Caco-2 (cell line): Measurements from ENCODE around the gene ADD1. TPM values are rescaled to one million over a fixed set of nuclear protein-coding genes. Genes with fewer than 3 reads are reported as not detected.

Source experiments
- BruUV-seq: library from RNA; stranded (reverse); fragments of 400-500 nt; replicated peaks from 2 replicates; lab custom pipeline; 2021; lab: Mats Ljungman, UMichigan
- CTCF ChIA-PET: fragments of 300-600 bp; sonication (Branson Sonifier 250); formaldehyde crosslinking; loops from one replicate; lab custom pipeline; 2022; ENCODE audit warnings: antibody characterized with exemption; lab: Charles Lee
- POLR2A ChIA-PET: fragments of 300-600 bp; sonication (Branson Sonifier 250); formaldehyde crosslinking; loops from one replicate; lab custom pipeline; 2022; ENCODE audit warnings: antibody characterized with exemption; lab: Charles Lee
- DNase-seq, 2 experiments: peaks; one replicate each; pipeline versions ENCODE4 v3.0.0 to v3.0.0-alpha.2; 2020 to 2022
- H3K27me3 ChIP-seq: replicated peaks from 2 replicates; pipeline ENCODE4 v1.6.0; 2011; ENCODE audit warnings: low read length; ENCODE audit not compliant: control insufficient read depth, insufficient read depth
- H3K36me3 ChIP-seq: 2 replicates; pipeline ENCODE4 v1.5.1; 2011; ENCODE audit warnings: low read length; ENCODE audit not compliant: control insufficient read depth, insufficient read depth
- H3K4me1 ChIP-seq: fragments of 250-450 bp; sonication (Bioruptor Pico); 2 replicates; pipeline ENCODE4 v1.5.1; 2020; ENCODE audit warnings: mild to moderate bottlenecking
- H3K4me3 ChIP-seq: 2 replicates; pipeline ENCODE4 v1.5.1; 2011; ENCODE audit warnings: low read depth, mild to moderate bottlenecking, control low read depth, low read length
- H3K9me3 ChIP-seq: fragments of 250-450 bp; sonication (Bioruptor Pico); 2 replicates; pipeline ENCODE4 v1.5.1; 2020; ENCODE audit warnings: mild to moderate bottlenecking, moderate library complexity
- H3K27ac Mint-ChIP-seq: one replicate; pipeline ENCODE4 v1.8.0; 2022; ENCODE audit warnings: mixed read lengths; ENCODE audit not compliant: unreplicated experiment
- H3K27me3 Mint-ChIP-seq: one replicate; pipeline ENCODE4 v1.8.0; 2022; ENCODE audit warnings: mixed read lengths; ENCODE audit not compliant: insufficient read depth, unreplicated experiment
- H3K36me3 Mint-ChIP-seq: one replicate; pipeline ENCODE4 v1.8.0; 2022; ENCODE audit warnings: mild to moderate bottlenecking, mixed read lengths; ENCODE audit not compliant: insufficient read depth, unreplicated experiment
- H3K4me1 Mint-ChIP-seq: one replicate; pipeline ENCODE4 v1.8.0; 2022; ENCODE audit warnings: low read depth, mixed read lengths; ENCODE audit not compliant: unreplicated experiment
- H3K4me3 Mint-ChIP-seq: one replicate; pipeline ENCODE4 v1.8.0; 2022; ENCODE audit warnings: mild to moderate bottlenecking, moderate library complexity, mixed read lengths; ENCODE audit not compliant: unreplicated experiment
- H3K9me3 Mint-ChIP-seq: one replicate; pipeline ENCODE4 v1.8.0; 2022; ENCODE audit warnings: mixed read lengths; ENCODE audit not compliant: unreplicated experiment
- intact Hi-C: fragments of 100-400 bp; cut with micrococcal nuclease; formaldehyde crosslinking; loops from one replicate; pipeline ENCODE4 v1.10.0; 2022; ENCODE audit not compliant: unreplicated experiment
- total RNA-seq: library from RNA; stranded (reverse); gene quantifications from 2 replicates; pipeline ENCODE4 v1.2.3, GENCODE V29; 2022
- TF ChIP-seq, protein P1 (sequence below), 2 experiments: fragments of 200-600 bp in 1 of 2; IDR thresholded peaks; 1 replicate in 1 of 2; 2 replicates in 1 of 2; pipeline versions ENCODE4 v1.5.1 to v1.8.0; 2011 to 2022; ENCODE audit warnings: antibody characterized with exemption in 1 of 2, control low read depth in 1 of 2, inconsistent platforms in 1 of 2, low read depth in 1 of 2, low read length in 1 of 2, mild to moderate bottlenecking in 1 of 2, moderate library complexity in 1 of 2; ENCODE audit not compliant: insufficient read depth in 1 of 2, severe bottlenecking in 1 of 2, unreplicated experiment in 1 of 2

Gene ADD1
- total RNA-seq, 1 experiment from 2014 or later: 242 TPM

DNA sequence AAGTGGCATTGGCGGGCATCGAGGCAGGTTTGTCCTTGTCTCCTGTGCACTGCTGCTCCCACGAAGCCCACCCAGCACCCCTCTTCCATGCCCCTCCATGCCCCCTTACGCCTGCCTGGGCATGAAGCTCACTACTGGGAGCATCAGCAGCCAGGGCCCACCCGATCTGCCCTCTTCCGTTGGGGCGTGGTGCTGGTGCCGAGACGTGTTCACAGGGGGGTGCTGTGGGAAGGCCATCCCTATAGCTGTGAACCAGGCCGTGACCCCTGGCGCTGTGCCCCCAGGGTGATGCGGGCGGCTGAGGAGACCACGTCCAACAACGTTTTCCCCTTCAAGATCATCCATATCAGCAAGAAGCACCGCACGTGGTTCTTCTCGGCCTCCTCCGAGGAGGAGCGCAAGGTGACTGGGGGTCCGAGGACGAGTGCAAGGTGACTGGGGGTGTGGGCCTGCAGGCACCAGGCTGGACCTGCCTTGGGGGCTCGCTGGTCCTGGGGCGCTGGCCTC, 19.3 kb upstream of the ADD1 start:
- CTCF ChIA-PET: no interaction called here
- Mint-ChIP-seq H3K9me3 (no peaks in the 10 kb centered on the region), H3K4me3 (no peak overlapping the region), H3K36me3 (peaks cover 30% of the 10 kb centered on the region), H3K27me3 (no peaks in the 10 kb centered on the region), H3K4me1 (peaks cover 5% of the 10 kb centered on the region), H3K27ac (no peak overlapping the region)
- H3K27me3 ChIP-seq: no peaks in the 10 kb centered on the region
- H3K4me3 ChIP-seq: no peak overlapping the region
- POLR2A ChIA-PET: interaction anchor here (0.6 kb wide), 1 partner anchor 364 kb away, joined by 3 read pairs; no protein-coding TSS in a partner anchor
- no peaks in the 10 kb centered on the region for H3K9me3 ChIP-seq
- no TSS peak for BruUV-seq
- intact Hi-C loops: no loop called here
- H3K36me3 ChIP-seq: no peaks in the 10 kb centered on the region
- no peak for DNase-seq
- TF ChIP-seq, protein P1, sequence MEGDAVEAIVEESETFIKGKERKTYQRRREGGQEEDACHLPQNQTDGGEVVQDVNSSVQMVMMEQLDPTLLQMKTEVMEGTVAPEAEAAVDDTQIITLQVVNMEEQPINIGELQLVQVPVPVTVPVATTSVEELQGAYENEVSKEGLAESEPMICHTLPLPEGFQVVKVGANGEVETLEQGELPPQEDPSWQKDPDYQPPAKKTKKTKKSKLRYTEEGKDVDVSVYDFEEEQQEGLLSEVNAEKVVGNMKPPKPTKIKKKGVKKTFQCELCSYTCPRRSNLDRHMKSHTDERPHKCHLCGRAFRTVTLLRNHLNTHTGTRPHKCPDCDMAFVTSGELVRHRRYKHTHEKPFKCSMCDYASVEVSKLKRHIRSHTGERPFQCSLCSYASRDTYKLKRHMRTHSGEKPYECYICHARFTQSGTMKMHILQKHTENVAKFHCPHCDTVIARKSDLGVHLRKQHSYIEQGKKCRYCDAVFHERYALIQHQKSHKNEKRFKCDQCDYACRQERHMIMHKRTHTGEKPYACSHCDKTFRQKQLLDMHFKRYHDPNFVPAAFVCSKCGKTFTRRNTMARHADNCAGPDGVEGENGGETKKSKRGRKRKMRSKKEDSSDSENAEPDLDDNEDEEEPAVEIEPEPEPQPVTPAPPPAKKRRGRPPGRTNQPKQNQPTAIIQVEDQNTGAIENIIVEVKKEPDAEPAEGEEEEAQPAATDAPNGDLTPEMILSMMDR (IDR thresholded peaks at IDR 0.05; ENCODE audit: insufficient read depth in 1 of 2, low read depth in 1 of 2, low read length in 1 of 2, severe bottlenecking in 1 of 2, unreplicated experiment in 1 of 2): no peak
- no peaks in the 10 kb centered on the region for H3K4me1 ChIP-seq

- H3K27ac Mint-ChIP-seq: no peak overlapping the region
- CTCF ChIA-PET: no interaction called here
- POLR2A ChIA-PET: interaction anchor here (0.6 kb wide), 1 partner anchor 364 kb away, joined by 3 read pairs; no protein-coding TSS in a partner anchor
- TF ChIP-seq, protein P1 (IDR thresholded peaks at IDR 0.05; ENCODE audit: insufficient read depth in 1 of 2, low read depth in 1 of 2, low read length in 1 of 2, severe bottlenecking in 1 of 2, unreplicated experiment in 1 of 2): no peak
- Histone ChIP-seq H3K4me1 (no peaks in the 10 kb centered on the region), H3K27me3 (no peaks in the 10 kb centered on the region), H3K36me3 (no peaks in the 10 kb centered on the region), H3K9me3 (no peaks in the 10 kb centered on the region), H3K4me3 (no peak overlapping the region)
- H3K27me3 Mint-ChIP-seq: no peaks in the 10 kb centered on the region
- H3K4me1 Mint-ChIP-seq: no peaks in the 10 kb centered on the region
- no TSS peak for BruUV-seq
- intact Hi-C loops: no loop called here
- H3K4me3 Mint-ChIP-seq: no peak overlapping the region
- no peak for DNase-seq
- H3K9me3 Mint-ChIP-seq: no peaks in the 10 kb centered on the region
- peaks cover 29% of the 10 kb centered on the region for H3K36me3 Mint-ChIP-seq
Measured at GRCh38 chr4:2824836-2825381, 18.7 kb upstream of the ADD1 start.

- Mint-ChIP-seq H3K27me3 (no peaks in the 10 kb centered on the region), H3K9me3 (no peaks in the 10 kb centered on the region), H3K36me3 (peaks cover 33% of the 10 kb centered on the region), H3K4me3 (no peak overlapping the region), H3K4me1 (no peaks in the 10 kb centered on the region), H3K27ac (no peak overlapping the region)
- ChIA-PET POLR2A (no interaction called here), CTCF (no interaction called here)
- no TSS peak for BruUV-seq
- DNase-seq: no peak
- H3K27me3 ChIP-seq: no peaks in the 10 kb centered on the region
- no peaks in the 10 kb centered on the region for H3K4me1 ChIP-seq
- TF ChIP-seq, protein P1 (IDR thresholded peaks at IDR 0.05; ENCODE audit: insufficient read depth in 1 of 2, low read depth in 1 of 2, low read length in 1 of 2, severe bottlenecking in 1 of 2, unreplicated experiment in 1 of 2): no peak
- intact Hi-C loops: no loop called here
- no peaks in the 10 kb centered on the region for H3K9me3 ChIP-seq
- no peaks in the 10 kb centered on the region for H3K36me3 ChIP-seq
- H3K4me3 ChIP-seq: no peak overlapping the region
Measured at GRCh38 chr4:2825740-2826139, 17.9 kb upstream of the ADD1 start.
